ENCODE results near the gene TIMM29.

TIMM29 gene

DNA sequence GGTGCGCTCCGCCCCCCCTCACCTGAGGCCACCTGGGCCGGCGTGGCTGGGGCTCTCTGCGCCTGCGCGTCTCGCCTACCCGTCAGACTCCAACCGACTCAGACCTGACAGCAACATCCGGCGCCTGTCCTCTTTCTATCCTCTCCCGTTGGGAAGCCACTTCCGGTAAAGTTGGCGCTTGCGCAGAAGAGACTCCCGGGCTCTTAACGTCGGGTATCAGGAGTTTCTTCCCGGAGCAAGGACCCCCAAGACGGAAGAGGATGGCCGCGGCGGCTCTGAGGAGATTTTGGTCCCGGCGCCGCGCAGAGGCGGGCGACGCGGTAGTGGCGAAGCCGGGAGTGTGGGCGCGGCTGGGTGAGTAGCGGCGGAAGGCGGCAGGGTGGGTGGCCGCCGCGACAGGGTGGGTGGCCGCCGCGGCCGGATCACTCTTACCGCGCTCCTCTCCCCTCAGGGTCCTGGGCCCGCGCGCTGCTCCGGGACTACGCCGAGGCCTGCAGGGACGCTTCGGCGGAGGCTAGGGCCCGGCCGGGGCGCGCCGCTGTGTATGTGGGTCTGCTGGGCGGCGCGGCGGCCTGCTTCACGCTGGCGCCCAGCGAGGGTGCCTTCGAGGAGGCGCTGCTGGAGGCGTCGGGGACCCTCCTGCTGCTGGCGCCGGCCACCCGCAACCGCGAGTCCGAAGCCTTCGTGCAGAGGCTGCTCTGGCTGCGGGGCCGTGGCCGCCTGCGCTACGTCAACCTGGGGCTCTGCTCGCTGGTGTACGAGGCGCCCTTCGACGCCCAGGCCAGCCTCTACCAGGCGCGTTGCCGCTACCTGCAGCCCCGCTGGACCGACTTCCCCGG lies at the start of gene TIMM29, which contains the start of gene YIPF2:
TSS of gene TIMM29 (plus strand) at position 249 of the 839 bp plus-strand sequence. CDS start at position 261, 12 bp downstream.
TSS of gene YIPF2 (minus strand) at position 77 of the 839 bp plus-strand sequence. CDS start 229 bp downstream, outside the sequence.
- DNase-seq, result peak; percentile 96

DNA sequence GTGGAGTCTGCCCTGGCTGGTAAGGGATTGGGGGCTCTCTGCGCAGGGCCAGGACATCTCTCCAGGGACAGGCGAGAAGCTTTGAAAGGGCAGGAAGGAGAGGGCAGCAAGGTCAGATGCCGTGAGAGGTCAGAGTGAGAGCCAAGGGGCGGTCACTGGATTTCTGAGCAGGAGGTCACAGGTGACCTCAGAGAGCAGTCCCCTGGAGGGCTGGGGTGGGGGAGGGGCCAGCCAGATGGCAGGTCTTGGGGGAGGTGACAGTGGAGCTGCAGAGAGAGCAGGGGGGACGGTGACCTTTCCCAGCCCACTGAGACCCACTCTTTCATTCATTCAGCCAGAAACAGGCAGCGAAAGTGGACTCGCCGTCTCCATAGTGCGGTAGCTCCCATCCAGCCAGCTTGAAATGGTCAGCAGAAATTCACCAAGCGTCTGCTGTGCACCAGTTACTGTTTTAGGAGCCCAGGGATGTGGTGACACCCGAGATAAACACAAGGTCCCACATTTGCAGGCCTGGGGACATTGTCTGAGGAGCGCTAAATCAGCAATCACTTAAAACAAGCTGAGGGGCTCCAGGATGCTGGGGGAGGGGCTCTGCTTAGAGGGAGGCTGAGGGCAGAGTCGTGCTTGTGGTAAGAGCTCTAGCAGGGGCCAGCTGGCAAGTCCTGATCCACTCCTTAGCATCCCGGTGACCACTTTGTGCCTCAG lies 47.1 kb upstream of the TIMM29 start:
- no peak for DNase-seq

DNA sequence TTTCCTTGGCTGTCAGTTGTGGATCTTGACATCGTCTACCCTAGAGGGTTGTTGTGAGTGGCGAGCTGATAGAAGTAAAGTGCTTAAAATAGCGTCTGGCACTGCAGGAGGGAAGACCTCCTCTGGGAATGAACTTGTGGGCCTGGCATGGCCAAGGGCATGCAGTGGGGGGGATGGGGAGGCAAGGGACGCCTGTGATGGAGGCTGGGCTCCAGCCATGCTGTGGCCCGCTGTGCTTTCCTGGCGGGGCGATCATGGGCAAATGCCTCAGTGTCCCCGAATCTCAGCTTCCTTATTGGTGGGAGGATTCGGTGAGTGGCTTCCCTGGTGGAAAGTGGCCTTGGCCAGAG lies 46.5 kb upstream of the TIMM29 start:
- DNase-seq, result no peak

DNA sequence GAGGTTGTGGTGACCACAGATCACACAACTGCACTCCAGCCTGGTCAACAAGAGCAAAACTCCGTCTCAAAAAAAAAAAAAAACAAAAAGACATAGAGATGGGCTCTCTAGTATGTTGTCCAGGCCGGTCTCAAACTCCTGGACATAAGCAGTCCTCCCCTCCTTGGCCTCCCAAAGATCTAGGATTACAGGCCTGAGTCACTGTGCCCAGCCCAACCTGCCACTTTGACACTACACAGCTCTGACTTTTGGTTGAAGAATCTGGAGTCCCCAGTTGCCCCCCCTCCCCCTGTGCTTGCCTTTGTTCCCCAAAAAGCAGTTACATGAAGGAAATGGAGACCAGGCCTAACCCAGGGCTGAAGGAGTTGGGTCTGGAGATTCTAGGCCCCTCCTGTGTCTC lies 44.3 kb upstream of the TIMM29 start:
- DNase-seq, result no peak

DNA sequence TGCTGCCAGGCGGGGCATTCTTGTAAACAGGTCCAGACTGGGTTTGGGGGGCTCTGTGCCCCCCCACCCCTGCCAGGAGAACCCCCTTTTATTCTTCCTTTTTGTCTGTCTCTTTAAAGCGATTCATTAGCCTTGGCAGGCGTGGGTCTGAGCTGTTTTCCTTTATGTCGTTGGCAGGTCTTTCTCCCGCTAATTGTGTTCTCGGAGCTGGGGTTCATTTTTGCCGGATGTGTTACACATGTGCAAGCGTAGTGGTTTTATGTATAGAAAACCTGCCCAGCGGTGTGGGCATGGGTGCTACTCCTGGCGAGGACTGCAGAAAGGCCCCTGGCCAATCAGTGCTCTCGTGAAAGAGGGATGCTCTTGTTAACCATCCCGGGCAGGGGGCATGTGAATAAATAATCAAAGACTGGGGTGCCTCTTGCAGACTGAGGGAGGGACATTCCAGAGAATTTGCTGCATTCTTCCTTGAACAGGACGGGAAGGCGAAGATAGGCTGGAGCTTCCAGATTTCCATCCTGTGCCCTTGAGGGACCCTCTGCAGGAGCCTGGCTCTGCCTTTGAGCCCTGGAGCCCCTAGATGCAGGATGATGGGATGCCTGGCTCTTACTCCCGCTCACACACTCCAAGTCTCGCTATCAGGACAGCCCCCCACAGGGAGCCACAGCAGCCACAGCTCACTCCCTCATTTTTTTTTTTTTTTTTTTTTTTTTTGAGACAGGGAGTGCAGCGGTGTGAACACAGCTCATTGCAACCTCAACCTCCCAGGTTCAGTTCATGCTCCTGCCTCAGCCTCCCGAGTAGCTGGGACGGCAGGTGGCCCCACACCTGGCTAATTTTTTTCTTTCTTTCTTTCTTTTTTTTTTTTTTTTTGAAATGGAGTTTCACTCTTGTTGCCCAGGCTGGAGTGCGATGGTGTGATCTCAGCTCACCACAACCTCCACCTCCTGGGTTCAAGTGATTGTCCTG lies 43.1 kb upstream of the TIMM29 start:
- DNase-seq, result no peak

DNA sequence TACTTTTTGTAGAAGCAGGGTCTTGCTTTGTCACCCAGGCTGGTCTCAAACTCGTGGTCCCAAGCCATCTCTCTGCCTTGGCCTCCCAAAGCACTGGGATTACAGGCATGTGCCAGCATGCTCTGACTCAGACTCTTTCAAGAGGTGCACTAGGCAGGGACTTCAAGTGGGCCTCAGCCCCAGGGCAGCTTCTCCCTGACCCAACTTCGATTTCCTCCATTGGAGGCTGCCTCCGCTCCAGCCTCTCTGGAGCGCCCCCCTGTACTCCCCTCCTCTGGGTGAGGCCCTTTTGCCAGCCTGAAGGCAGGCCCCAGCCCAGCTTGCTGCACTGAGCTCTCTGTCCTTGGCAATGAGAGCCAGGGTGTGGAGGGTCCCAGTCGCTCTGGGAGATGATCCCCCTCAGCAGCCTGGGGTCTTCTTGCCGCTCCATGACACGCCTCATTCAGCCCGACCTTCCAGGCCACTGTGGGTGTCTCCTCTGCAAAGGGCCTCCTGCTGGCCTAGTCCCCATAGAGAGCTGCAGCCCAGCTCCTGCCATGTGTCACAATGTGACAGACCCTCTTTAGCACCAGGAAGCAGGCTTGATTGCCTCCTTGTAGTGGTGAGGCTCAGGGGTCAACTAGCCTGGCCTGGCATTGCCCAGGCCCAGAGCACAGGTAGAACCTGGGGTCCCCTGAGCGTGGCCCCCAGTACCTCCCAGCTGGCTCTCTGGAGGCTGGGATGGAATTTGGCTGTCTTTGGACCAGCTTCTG lies 40.8 kb upstream of the TIMM29 start:
- DNase-seq, result no peak

DNA sequence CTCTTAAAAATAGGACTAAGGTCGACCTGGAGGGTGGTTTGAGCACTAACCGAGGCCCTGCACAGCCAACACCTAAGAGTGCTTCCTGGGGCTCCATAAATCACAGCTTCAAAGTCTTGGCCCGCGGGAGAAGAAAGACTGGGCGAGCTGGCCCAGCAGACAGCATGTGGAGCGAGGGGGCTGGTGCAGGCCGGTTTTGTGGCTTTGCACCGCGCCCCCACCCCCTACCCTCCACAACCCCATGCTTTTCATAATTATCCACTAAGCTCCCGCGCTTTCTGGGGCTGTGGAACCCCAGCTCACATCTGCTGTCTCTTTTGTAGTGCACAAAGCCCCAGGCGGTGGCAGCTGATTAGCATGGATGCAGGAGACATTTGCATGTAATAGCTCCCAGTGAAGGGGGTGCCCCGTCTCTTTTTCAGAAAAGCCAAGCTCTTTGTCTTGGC lies 40.2 kb upstream of the TIMM29 start:
- DNase-seq, result no peak

DNA sequence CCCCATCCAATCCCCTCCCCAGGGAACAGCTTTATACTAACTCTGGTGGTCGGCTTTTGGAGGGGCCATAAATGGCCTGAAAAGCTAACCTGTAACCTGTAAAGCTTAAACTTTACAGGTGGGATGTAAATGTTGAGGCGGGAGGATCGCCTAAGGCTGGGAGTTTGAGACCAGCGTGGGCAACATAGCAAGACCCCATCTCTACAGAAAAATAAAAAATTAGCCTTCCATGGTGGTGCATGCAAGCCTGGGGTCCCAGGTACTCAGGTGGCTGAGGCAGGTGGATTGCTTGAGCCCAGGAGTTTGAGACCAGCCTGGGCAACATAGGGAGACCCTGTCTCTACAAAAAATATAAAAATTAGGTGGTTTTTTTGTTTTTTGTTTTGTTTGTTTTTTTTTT lies 38.7 kb upstream of the TIMM29 start:
- DNase-seq, result no peak

DNA sequence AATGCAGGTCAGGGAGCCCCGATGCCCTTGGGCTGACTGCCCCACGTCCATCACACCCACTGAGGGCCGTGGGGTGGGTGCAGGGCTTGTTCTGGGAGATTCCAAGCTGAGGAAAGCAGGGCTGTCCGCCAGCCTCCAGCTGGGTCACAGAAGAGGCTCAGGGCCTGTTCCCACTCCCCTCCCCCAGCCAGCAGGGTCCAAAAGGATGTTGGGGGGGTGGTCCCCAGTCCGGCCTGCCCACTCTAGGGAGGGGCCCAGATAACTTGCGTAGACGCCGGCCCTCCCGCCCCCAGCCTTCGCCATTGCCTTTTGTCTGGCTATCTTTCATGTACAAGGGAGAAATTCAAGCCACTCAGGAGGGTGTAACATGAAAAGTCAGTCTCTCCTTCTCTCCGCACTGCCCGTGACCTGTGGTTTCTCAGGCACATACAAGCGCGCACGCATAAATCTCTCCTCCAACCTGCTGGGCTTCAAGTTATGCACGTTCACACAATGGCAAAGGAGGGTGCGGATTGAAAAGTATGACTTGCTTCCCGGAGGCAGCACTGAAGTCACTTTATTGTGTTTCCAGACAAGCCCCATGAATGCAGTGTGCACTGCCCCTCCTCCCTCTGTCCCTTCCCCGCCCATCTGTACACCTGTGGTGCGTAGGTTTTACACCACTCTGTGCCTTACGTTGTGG lies 37.1 kb upstream of the TIMM29 start:
- DNase-seq, result no peak

DNA sequence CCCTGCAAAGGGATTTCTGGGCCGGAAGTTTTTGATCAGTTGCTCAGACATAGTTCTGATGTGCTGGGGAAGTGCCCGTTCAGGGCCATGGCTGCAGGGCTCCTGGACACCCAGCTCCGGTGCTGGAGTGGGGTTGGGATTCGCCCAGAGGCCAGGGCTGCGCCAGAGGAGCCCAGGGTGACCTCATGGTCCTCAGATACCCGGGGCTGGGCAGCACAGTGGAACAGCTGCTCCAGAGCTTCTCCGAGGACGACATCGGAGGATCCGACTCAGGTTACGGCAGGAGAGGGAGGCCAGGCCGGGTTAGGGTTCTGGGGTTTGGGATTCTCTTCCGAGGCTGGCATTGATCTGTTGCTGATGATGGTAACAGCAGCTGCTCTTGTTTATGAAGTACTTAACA lies 36.4 kb upstream of the TIMM29 start:
- no peak for DNase-seq

DNA sequence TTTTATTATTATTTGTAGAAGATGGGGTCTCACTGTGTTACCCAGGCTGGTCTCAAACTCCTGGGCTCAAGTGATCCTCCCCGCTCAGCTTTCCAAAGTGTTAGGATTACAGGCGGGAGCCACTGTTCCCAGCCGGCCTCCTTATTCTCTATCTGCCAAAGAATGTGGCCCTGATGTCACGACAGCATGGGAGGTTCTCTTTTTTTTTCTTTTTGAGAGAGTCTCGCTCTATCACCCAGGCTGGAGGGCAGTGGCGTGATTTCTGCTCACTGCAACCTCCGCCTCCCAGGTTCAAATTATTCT lies 33.7 kb upstream of the TIMM29 start:
- no peak for DNase-seq

DNA sequence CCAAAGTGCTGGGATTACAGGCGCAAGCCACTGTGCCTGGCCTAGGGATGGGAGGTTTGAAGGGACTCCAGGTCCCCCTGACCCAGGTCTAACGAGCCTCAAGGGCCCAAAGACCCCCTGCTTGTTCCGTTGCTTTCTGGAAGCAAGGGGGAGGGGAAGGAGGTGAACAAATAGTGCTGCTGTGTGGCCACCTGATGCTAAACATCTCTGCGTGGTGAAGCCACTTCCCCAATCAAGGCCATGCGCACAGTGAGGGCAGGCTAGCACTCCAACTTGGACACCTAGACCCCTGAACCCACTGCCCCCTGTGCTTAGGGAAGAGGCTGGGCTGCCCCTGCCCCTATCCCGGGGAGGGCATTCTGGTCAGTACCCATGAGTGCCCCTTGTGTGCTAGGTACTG lies 33.2 kb upstream of the TIMM29 start:
- DNase-seq, result no peak

DNA sequence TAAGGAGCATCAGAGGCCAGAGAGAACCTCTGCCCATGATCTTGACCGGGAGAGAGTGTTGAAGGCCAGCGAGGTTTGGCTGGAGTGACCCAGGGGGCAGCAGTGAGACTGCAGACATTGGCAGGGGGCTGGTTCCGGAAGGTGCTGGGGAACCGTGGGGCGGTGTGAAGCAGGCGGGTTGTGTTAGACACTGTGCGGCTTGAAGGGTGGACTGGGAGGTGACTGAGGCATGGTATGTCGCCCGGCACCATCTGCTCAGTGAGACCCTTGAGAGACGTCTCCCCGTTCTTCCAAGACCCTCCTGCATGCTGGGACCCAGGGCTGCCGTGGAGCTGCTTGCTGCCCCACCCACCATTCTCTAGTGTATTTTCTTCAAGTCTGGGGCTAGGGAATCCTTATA lies 32.7 kb upstream of the TIMM29 start:
- DNase-seq, result no peak

DNA sequence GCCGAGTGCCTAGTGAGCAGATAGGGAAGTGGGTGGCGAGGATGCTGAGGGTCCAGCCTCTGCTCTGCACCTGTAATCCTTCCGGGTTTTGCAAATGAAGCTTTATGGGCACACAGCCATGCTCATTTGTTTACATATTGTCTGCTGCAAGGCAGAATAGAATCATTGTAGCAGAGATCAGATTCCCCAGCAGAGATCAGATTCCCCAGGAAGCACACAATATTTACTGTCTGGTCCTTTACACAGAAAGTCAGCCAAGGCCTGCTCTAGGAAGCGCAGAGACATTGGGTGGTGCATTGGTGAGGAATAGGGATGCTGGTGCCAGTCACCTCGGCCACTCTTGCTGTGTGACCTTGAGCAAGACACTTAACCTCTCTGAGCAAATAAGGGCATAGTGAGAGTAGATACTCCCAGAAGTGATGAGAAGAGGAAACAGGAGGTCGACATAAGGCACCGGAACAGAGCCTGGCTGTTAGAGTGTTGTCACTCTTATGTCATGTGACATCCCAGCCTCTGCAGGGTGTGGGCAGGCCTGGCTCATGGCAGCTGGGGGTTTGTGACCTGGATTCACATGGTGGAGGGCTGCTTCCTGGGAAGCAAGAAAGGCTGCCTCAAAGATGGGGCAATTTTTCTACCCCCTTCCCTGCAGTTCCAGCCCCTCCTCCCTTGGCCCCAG lies 31.6 kb upstream of the TIMM29 start:
- DNase-seq, result no peak

DNA sequence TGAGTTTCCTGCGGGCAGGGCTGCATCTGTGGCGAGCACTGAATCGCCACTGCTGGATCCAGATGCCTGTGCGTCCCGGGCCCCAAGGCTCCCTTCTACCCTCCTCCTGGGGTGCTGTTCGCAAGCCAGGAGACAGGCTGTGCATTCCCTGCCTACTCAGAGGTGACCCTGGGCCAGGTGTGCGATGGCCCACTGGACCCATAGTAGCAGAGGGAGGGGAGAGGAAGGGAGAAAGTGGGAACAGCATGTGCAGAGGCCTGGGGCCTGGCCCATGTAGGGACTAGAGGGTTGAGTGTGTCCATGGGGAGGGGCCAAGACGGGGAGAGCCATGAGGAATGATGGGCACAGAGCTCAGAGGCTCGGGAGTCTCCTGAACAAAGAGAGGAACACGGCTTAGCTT lies 30.0 kb upstream of the TIMM29 start:
- no peak for DNase-seq

DNA sequence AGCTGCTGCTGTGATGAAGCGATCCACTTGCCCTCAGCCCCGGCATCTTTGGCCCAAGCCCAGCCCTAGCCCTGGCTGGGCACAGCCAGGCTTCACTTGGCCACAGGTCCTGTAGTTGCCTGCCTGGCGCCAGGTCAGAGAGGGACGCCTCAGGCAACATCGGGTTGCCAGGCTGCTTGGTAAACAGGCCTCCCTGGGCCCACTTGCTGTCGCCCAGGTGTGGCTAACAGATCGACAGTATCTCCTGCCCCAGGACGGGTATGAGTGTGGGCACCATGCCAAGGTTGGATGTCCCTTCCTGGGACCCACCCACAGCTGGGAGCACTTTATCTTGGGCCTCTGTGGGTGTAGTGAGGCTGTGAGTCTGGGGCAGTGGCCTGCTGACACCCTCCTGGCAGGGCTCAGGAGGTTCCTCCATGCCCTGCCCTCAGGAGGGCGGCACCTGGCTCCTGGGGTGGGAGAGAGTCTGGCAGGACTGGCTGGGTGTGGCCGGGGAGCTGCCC lies 29.4 kb upstream of the TIMM29 start:
- no peak for DNase-seq

DNA sequence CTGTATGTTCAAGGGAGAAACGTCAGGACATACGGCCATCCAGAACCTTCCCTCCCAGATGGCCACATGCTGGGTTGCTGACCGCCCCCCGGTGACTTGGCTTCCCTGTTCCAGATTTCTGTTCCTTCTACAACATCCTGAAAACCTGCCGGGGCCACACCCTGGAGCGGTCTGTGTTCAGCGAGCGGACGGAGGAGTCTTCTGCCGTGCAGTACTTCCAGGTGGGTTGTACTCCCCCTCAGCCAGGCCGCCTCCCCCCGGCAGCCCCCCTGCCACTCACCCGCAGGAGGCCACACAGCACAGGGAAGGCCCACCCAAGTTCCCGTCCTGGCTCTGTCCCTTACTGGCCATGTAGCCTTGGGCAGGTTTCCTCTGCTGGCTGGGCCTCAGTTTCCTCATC lies 20.7 kb upstream of the TIMM29 start:
- DNase-seq, result no peak

DNA sequence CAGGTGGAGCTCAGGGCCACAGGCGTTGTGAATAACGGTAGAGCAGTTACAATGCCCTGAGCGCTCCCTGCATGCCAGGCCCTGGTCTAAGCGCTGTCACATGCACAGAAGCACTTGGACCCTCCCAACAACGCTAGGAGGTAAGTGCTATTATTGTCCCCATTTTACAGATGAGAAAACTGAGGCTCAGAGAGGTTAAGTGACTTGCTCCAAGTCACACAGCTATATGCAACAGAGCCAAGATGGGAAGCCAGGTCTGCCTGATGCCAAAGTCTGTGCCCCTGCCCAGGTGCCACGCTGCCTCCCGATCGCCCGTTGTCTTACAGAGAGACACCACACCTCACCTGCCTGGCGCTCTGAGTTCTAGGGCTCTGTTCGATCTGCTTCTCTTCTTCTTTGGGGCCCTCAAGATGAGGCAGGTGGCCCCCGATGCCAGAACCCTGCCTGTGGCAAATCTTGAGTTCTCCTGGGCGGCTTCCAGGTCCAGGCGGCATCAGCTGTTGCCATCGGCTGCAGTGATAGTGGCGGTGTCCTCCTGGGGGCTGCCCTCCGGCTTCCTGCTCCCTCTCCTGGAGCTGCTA lies 20.1 kb upstream of the TIMM29 start:
- DNase-seq, result no peak

DNA sequence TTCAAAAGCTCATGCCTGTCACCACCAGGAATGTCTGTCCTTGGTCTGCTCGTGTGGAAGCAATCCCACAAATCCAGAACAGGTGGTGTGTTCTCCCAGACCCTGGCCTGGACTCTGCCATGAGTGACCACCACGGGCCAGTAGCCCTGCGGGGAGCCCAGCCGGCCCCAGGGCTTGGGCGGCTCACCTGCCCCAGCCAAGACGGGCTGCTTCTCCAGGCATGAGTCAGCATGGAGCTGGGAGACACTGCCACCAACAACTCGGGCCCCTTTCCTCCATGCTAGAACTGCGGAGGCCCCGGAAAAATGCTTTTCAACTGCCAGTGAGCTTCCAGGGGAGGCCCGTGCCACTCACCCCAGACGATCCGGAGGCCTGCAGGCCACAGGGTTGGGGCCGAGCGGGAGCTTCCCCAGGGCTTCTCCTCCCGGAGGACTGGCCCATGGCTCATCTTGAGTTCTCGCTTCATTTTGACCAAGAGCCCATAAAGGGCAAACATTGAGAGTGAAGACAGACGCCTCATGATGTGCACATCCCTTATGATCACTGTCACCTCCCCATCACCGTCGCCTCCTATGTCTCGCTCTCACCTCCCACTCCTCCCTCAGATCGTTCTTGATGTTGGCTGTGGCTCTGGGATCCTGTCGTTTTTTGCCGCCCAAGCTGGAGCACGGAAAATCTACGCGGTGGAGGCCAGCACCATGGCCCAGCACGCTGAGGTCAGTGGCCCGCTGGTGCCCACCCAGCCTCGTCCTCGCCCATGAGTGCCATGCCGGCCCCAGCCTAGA lies 16.8 kb upstream of the TIMM29 start:
- no peak for DNase-seq

DNA sequence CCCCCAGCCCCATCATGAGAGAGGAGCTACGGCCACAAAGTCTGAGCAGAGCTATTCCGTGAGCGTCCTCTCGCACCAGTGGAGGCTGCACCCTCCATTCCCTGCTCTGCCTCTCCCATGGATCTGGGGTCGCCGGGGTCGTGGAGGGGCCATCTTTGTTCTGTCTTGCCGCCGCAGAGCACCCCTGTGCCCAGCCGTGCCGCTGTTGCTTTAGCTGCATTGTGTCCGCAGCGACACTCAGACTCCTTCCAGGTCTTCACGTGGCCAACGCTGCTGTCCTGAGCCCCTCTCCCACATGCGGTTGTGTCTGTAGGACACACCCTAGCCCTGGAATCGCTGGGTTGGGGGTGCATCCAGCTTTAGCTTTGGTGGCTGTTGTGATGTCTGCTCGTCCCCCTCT lies 16.0 kb upstream of the TIMM29 start:
- no peak for DNase-seq

Data from NCI-H1930 (cell line).